IPS-18c (cell line): ENCODE measurements around the gene PNO1.

Experiments
- H3K4me3 ChIP-seq: 2 replicates; pipeline ENCODE4 v1.7.0; 2013; ENCODE audit warnings: low read depth, mild to moderate bottlenecking, low read length, moderate library complexity; ENCODE audit not compliant: insufficient read depth
- H3K9me3 ChIP-seq: one replicate; pipeline ENCODE4 v1.6.1; 2013; ENCODE audit warnings: mild to moderate bottlenecking, low read length, moderate library complexity; ENCODE audit not compliant: control insufficient read depth, insufficient read depth

PNO1 gene

GRCh38 chr2:68185541-68186164 is 28.0 kb downstream of the PNO1 start:
- H3K9me3 ChIP-seq, result no peaks in the 10 kb centered on the region
- no peak overlapping the region for H3K4me3 ChIP-seq

GRCh38 chr2:68187329-68187728 is 29.6 kb downstream of the PNO1 start:
- H3K9me3 ChIP-seq, result no peaks in the 10 kb centered on the region
- no peak overlapping the region for H3K4me3 ChIP-seq

GRCh38 chr2:68188831-68189230 is 31.1 kb downstream of the PNO1 start:
- Histone ChIP-seq H3K9me3 (no peaks in the 10 kb centered on the region), H3K4me3 (no peak overlapping the region)

- Histone ChIP-seq H3K4me3 (no peak overlapping the region), H3K9me3 (no peaks in the 10 kb centered on the region)
Measured at GRCh38 chr2:68189991-68190784, 32.5 kb downstream of the PNO1 start.

- Histone ChIP-seq H3K4me3 (no peak overlapping the region), H3K9me3 (no peaks in the 10 kb centered on the region)
Measured at GRCh38 chr2:68190991-68191731, 33.5 kb downstream of the PNO1 start.

GRCh38 chr2:68193144-68193543 is 35.5 kb downstream of the PNO1 start:
- H3K9me3 ChIP-seq, result no peaks in the 10 kb centered on the region
- H3K4me3 ChIP-seq, result no peak overlapping the region

- no peaks in the 10 kb centered on the region for H3K9me3 ChIP-seq
- no peak overlapping the region for H3K4me3 ChIP-seq
Measured at GRCh38 chr2:68193787-68194372, 36.2 kb downstream of the PNO1 start.

- Histone ChIP-seq H3K4me3 (no peak overlapping the region), H3K9me3 (no peaks in the 10 kb centered on the region)
Measured at GRCh38 chr2:68195096-68195495, 37.4 kb downstream of the PNO1 start.

GRCh38 chr2:68196120-68196716 is 38.5 kb downstream of the PNO1 start:
- H3K9me3 ChIP-seq, result no peaks in the 10 kb centered on the region
- no peak overlapping the region for H3K4me3 ChIP-seq

- no peak overlapping the region for H3K4me3 ChIP-seq
- no peaks in the 10 kb centered on the region for H3K9me3 ChIP-seq
Measured at GRCh38 chr2:68200157-68200787, 42.6 kb downstream of the PNO1 start.

- Histone ChIP-seq H3K9me3 (no peaks in the 10 kb centered on the region), H3K4me3 (no peak overlapping the region)
Measured at GRCh38 chr2:68203587-68203986, 45.9 kb downstream of the PNO1 start.

- H3K4me3 ChIP-seq, result no peak overlapping the region
- peaks cover 4% of the 10 kb centered on the region for H3K9me3 ChIP-seq
Measured at GRCh38 chr2:68206793-68207192, 49.1 kb downstream of the PNO1 start.

GRCh38 chr2:68214381-68214780 is 56.7 kb downstream of the PNO1 start:
- Histone ChIP-seq H3K9me3 (peaks cover 4% of the 10 kb centered on the region), H3K4me3 (no peak overlapping the region)

- no peak overlapping the region for H3K4me3 ChIP-seq
- no peaks in the 10 kb centered on the region for H3K9me3 ChIP-seq
Measured at GRCh38 chr2:68216454-68217310, 59.0 kb downstream of the PNO1 start.

GRCh38 chr2:68217729-68218128 is 60.0 kb downstream of the PNO1 start:
- H3K9me3 ChIP-seq, result no peaks in the 10 kb centered on the region
- no peak overlapping the region for H3K4me3 ChIP-seq

GRCh38 chr2:68218343-68218901 is 60.7 kb downstream of the PNO1 start:
- no peak overlapping the region for H3K4me3 ChIP-seq
- H3K9me3 ChIP-seq, result no peaks in the 10 kb centered on the region
